Memory B cell (primary cell): ENCODE results near the gene UBE2D2.
A peak's percentile ranks its signal among the peaks of the same experiment; 100 is the strongest.

Source experiments
- ATAC-seq: fragments of 150-1000 bp; cut with Tn5 transposase; 2 replicates; pipeline ENCODE4 v1.10.0; 2021; ENCODE audit warnings: low read depth, mild to moderate bottlenecking, moderate library complexity
- DNase-seq, 2 donors: peaks; one replicate each; pipeline ENCODE4 v3.0.0; 2022; ENCODE audit warnings: low spot score in 2 of 2
- H3K27ac Mint-ChIP-seq: one replicate; pipeline ENCODE4 v1.8.0; 2022; ENCODE audit warnings: mild to moderate bottlenecking, moderate library complexity, mixed read lengths
- H3K27me3 Mint-ChIP-seq: one replicate; pipeline ENCODE4 v1.8.0; 2022; ENCODE audit warnings: mixed read lengths
- H3K36me3 Mint-ChIP-seq: one replicate; pipeline ENCODE4 v1.8.0; 2022; ENCODE audit warnings: mild to moderate bottlenecking, mixed read lengths
- H3K4me1 Mint-ChIP-seq: one replicate; pipeline ENCODE4 v1.8.0; 2022; ENCODE audit warnings: mixed read lengths
- H3K4me3 Mint-ChIP-seq: one replicate; pipeline ENCODE4 v1.8.0; 2022; ENCODE audit warnings: mild to moderate bottlenecking, moderate library complexity, mixed read lengths
- H3K9me3 Mint-ChIP-seq: one replicate; pipeline ENCODE4 v1.8.0; 2022; ENCODE audit warnings: mixed read lengths

Gene UBE2D2

DNA sequence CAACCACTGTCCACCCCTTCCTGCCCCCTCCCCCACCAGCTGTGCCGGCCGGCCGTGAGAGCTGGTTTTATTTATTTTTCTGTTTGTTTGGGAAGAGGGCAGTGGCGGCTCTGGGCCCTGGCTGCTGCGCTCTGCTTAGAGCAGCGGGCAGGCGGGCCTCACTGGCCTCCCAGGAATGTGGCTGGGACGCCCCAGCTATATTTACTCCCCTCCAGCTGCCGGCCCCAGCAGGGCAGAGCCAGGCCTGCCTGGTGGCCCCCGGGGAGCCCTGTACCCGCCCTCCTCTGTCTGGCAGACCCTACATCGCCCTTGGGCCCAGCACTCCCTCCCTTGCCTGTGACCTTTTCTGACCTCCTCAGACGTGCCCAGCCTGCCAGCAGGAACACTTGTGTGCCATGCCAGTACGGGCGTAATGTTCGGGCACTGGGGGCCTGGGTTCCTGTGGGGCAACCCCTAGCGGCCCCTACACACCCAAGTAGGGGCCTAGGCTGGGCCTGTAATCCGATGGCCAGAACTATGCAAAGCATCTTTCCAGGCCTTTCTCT is 94.7 kb downstream of the UBE2D2 start:
- Mint-ChIP-seq H3K27me3 (no peaks in the 10 kb centered on the region), H3K4me3 (peak overlapping the region; percentile 71), H3K27ac (peak overlapping the region; percentile 96), H3K9me3 (no peaks in the 10 kb centered on the region), H3K36me3 (peaks cover 9% of the 10 kb centered on the region), H3K4me1 (peaks cover 79% of the 10 kb centered on the region)
- ATAC-seq (no peak), DNase-seq (no peak)

DNA sequence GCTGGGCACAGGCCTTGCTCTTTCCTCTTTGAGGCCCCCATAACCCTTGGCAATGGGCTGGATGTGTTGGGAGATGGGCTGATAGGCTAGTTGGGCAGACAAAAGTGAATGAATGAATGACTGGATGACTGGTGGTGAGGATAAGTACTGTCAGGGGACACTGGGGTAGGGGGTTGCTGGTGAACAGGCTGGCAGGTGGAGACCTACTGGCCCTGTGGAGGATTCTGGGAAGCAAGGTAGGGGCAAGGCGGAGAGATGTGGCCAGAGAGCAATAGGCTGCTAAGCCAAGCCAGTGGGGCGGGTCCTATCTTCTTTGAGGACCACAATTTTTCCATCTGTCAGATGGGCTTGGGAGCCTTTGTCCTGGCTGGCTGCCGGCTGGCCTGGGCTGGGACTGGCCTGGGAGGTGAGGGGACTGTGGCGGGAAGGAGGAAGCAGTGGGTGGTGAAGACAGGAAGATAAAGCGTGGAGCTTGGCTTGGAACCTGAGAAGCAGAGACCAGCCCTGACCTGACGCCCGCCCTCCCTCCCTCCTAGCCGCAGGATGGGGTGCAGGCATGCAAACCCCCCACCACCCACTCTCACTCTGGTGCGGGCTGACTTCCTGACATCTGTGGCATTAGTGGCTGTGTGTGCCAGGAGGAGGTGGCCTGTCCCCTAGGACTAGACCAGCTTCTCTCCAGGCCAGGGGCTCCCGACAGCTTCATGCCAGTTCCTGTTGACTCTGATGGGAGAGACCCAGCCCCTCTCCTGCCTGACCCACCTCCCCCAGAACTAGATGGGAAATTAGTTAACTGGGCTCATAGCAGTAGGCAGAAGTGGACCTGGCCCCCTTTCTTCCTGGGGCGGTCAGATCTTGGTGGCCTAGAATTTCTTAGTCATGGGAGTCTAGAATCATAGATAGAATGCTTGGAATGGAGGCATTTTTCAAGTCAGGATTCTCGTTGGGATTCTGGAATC is 96.5 kb downstream of the UBE2D2 start:
- Mint-ChIP-seq H3K36me3 (peaks cover 9% of the 10 kb centered on the region), H3K27ac (peak overlapping the region; percentile 89), H3K4me1 (peaks cover 80% of the 10 kb centered on the region), H3K9me3 (no peaks in the 10 kb centered on the region), H3K27me3 (no peaks in the 10 kb centered on the region), H3K4me3 (peak overlapping the region; percentile 81)
- DNase-seq (no peak), ATAC-seq (no peak)

- no peaks in the 10 kb centered on the region for H3K9me3 Mint-ChIP-seq
- H3K4me3 Mint-ChIP-seq: peak overlapping the region; percentile 81
- H3K36me3 Mint-ChIP-seq: peaks cover 9% of the 10 kb centered on the region
- no peaks in the 10 kb centered on the region for H3K27me3 Mint-ChIP-seq
- DNase-seq (no peak), ATAC-seq (no peak)
- H3K4me1 Mint-ChIP-seq: peaks cover 80% of the 10 kb centered on the region
- H3K27ac Mint-ChIP-seq: peak overlapping the region; percentile 89
Observed at GRCh38 chr5:139658501-139658927, 97.4 kb downstream of the UBE2D2 start.

GRCh38 chr5:139658928-139659667 is 98.0 kb downstream of the UBE2D2 start:
- DNase-seq (no peak), ATAC-seq (no peak)
- Mint-ChIP-seq H3K9me3 (no peaks in the 10 kb centered on the region), H3K4me3 (peak overlapping the region; percentile 81), H3K36me3 (peaks cover 9% of the 10 kb centered on the region), H3K27me3 (no peaks in the 10 kb centered on the region), H3K27ac (peak overlapping the region; percentile 89), H3K4me1 (peaks cover 76% of the 10 kb centered on the region)

- Mint-ChIP-seq H3K9me3 (no peaks in the 10 kb centered on the region), H3K4me3 (peak overlapping the region; percentile 74), H3K4me1 (peaks cover 76% of the 10 kb centered on the region), H3K27ac (peak overlapping the region; percentile 75), H3K27me3 (no peaks in the 10 kb centered on the region), H3K36me3 (peaks cover 7% of the 10 kb centered on the region)
- ATAC-seq (no peak), DNase-seq (no peak)
Observed at GRCh38 chr5:139659695-139660101, 98.6 kb downstream of the UBE2D2 start.

- Mint-ChIP-seq H3K4me1 (peaks cover 76% of the 10 kb centered on the region), H3K36me3 (peaks cover 6% of the 10 kb centered on the region), H3K27me3 (no peaks in the 10 kb centered on the region), H3K9me3 (no peaks in the 10 kb centered on the region), H3K27ac (peak overlapping the region; percentile 75), H3K4me3 (peak overlapping the region; percentile 74)
- no peak for DNase-seq
- no peak for ATAC-seq
Observed at GRCh38 chr5:139660105-139660922, 99.2 kb downstream of the UBE2D2 start.

DNA sequence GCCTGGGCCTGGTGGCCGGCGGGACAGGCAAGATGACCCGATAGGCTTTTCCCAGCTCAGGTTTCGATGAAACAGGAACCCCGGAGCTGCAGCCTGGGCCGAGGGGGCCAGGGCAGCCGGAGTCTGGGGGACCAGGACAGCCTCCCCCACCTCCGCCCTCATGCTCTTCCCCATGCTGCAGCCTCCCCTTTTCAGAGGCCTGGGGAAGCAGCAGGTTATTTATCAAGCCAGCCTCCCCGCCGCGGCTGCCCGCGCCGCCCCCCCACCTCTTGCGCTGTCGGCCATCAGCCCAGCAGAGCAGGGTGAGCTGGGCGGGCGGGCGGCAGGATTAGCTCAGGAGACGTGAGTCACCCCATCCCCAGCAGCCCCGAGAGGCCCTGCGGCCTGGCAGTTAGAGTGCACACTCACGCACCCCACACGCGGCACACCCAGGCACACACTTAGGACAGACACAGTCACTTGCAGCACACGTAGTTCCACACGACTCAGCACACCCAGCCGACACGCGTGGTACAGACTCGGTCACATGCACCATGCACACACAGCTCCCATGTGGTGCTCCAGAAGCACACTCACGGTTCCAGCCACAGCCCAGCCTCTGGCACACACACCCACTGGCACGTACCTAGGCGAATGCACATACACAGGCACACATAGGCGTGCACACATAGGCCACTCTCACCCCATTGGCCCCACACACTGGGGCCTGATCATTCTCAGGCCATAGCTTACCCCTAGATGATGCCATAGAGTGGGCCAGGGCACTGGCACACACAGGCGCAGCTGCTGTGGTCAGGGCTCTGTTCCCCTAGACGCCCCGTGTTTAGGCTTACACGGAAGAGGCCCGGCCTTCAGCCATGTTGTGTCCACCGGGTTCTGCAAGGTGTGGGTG is 100.0 kb downstream of the UBE2D2 start:
- H3K9me3 Mint-ChIP-seq: no peaks in the 10 kb centered on the region
- H3K4me3 Mint-ChIP-seq: peak overlapping the region; percentile 63
- peak overlapping the region; percentile 85 for H3K27ac Mint-ChIP-seq
- DNase-seq (no peak), ATAC-seq (peak; percentile 33)
- H3K36me3 Mint-ChIP-seq: peaks cover 4% of the 10 kb centered on the region
- H3K4me1 Mint-ChIP-seq: peaks cover 76% of the 10 kb centered on the region
- no peaks in the 10 kb centered on the region for H3K27me3 Mint-ChIP-seq

- H3K9me3 Mint-ChIP-seq: no peaks in the 10 kb centered on the region
- H3K27ac Mint-ChIP-seq: peak overlapping the region; percentile 85
- no peaks in the 10 kb centered on the region for H3K27me3 Mint-ChIP-seq
- DNase-seq (no peak), ATAC-seq (peak; percentile 49)
- peaks cover 74% of the 10 kb centered on the region for H3K4me1 Mint-ChIP-seq
- no peaks in the 10 kb centered on the region for H3K36me3 Mint-ChIP-seq
- peak overlapping the region; percentile 60 for H3K4me3 Mint-ChIP-seq
Observed at GRCh38 chr5:139662617-139663016, 101.5 kb downstream of the UBE2D2 start.

DNA sequence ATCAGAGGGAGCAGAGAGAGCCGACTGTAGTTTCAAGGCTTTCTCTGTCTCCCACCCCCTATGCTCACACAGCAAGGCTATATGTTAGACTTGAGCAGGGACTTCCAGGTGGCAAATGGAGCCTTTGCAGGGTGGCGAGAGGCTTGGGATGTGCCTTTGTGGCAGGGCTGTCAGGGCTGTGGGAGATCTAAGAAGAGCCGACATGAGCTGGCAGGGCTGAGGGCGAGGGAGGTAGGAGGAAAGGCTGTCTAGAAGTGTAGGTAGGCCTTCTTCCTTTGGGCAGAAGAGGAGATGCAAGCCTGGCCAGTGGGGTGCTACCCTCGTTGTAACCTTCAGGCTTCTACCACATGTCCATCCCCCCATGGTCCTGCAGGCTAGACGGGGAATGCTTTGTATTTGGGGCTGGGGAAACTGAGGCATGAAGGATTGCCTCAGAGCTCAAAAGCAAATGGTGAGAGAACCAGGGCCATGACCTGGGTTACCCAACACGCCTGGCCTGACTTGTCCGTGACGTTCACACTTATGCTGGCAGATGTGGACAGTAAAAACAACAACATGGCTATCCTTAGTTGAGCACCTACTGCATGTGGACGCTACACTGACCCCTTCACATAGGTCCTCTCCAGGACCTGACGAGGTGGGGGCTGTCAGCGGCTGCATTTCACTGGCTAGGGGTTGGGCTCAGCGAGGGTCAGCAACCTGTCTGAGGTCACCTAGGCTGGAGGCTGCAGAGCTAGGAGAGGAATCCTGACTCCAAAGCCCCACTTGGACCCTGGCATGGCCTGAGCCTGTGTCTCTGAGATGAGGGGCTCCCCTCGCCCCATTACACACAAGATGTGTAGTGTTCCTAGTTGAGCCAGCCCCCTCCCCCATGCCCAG is 102.3 kb downstream of the UBE2D2 start:
- H3K27ac Mint-ChIP-seq: peak overlapping the region; percentile 85
- ATAC-seq (no peak), DNase-seq (no peak)
- H3K4me3 Mint-ChIP-seq: peak overlapping the region; percentile 58
- no peaks in the 10 kb centered on the region for H3K9me3 Mint-ChIP-seq
- peaks cover 71% of the 10 kb centered on the region for H3K4me1 Mint-ChIP-seq
- no peaks in the 10 kb centered on the region for H3K36me3 Mint-ChIP-seq
- no peaks in the 10 kb centered on the region for H3K27me3 Mint-ChIP-seq

DNA sequence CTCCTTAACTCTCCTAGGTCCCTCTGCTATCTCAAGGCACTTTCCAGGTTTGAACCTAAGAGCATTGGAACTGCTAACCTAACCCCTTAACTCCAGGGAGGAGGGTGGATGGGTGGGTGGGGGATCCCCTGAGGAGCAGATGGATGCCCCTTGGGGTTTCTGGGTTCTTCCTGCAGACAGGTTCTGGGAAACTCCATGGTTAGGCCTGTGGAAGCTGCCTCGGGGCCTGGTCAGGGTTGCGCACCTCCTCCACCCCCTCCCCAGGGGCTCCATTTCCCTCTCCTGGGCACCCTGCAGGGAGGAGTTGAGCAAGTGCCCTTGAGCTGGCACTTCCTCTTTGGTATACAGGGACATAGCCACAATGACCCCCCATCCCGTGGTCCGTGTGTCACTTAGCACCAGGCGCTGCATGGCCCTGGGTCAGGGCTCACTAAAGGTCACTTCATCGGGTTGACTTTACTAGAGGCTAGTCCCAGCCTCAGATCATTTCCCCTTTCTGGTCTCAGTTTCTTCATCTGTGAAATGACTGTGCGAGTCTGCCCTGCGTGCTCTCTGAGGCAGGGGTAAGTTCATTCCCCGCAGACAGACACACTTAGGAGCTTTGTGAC is 103.1 kb downstream of the UBE2D2 start:
- Mint-ChIP-seq H3K27me3 (no peaks in the 10 kb centered on the region), H3K27ac (peak overlapping the region; percentile 85), H3K4me1 (peaks cover 71% of the 10 kb centered on the region), H3K36me3 (no peaks in the 10 kb centered on the region), H3K9me3 (no peaks in the 10 kb centered on the region), H3K4me3 (peak overlapping the region; percentile 78)
- no peak for DNase-seq
- ATAC-seq: peak; percentile 25

GRCh38 chr5:139664727-139665351 is 103.7 kb downstream of the UBE2D2 start:
- no peaks in the 10 kb centered on the region for H3K27me3 Mint-ChIP-seq
- H3K4me1 Mint-ChIP-seq: peaks cover 74% of the 10 kb centered on the region
- peak overlapping the region; percentile 85 for H3K27ac Mint-ChIP-seq
- no peaks in the 10 kb centered on the region for H3K9me3 Mint-ChIP-seq
- peak overlapping the region; percentile 78 for H3K4me3 Mint-ChIP-seq
- DNase-seq: no peak
- ATAC-seq: no peak
- H3K36me3 Mint-ChIP-seq: no peaks in the 10 kb centered on the region
